ENCODE data around the gene CABLES1.
"Not testable (repeated sequence)": the region's sequence is repeated elsewhere in the genome, so short reads cannot be mapped to it uniquely, and the experiment has no call there.

Gene CABLES1

GRCh38 chr18:23280844-23281243, 145.6 kb downstream of the CABLES1 start:
- TF ChIP-seq, protein P1, sequence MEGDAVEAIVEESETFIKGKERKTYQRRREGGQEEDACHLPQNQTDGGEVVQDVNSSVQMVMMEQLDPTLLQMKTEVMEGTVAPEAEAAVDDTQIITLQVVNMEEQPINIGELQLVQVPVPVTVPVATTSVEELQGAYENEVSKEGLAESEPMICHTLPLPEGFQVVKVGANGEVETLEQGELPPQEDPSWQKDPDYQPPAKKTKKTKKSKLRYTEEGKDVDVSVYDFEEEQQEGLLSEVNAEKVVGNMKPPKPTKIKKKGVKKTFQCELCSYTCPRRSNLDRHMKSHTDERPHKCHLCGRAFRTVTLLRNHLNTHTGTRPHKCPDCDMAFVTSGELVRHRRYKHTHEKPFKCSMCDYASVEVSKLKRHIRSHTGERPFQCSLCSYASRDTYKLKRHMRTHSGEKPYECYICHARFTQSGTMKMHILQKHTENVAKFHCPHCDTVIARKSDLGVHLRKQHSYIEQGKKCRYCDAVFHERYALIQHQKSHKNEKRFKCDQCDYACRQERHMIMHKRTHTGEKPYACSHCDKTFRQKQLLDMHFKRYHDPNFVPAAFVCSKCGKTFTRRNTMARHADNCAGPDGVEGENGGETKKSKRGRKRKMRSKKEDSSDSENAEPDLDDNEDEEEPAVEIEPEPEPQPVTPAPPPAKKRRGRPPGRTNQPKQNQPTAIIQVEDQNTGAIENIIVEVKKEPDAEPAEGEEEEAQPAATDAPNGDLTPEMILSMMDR (IDR thresholded peaks at IDR 0.05; ENCODE audit: control insufficient read depth, extremely low read depth, insufficient read depth): no peak
- H3K4me3 ChIP-seq (ENCODE audit: low read depth, low read length): no peak overlapping the region
- no peak for DNase-seq (ENCODE audit: low read depth)

- no peak for DNase-seq (ENCODE audit: low read depth)
- H3K4me3 ChIP-seq (ENCODE audit: low read depth, low read length): no peak overlapping the region
- TF ChIP-seq, protein P1 (IDR thresholded peaks at IDR 0.05; ENCODE audit: control insufficient read depth, extremely low read depth, insufficient read depth): no peak
Observed at GRCh38 chr18:23281626-23282436, 146.5 kb downstream of the CABLES1 start.

DNA sequence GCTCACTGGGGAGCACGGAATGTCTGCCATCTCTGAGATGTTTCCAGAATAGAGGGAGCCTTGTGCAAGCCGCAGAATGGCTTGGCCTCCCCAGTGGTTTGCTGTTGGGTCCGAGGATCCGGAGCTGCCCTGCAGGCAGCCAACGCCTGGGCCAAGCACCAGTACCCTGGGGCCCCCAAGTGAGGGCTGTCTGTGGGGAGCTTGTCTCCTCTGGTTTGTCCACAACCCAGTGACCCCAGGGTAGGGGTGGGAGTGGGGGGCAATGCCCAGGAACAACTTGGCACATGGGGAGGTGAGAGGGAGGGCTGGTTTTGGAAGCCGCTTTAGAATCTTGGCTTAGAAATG, 147.1 kb downstream of the CABLES1 start:
- H3K4me3 ChIP-seq (ENCODE audit: low read depth, low read length): no peak overlapping the region
- TF ChIP-seq, protein P1 (IDR thresholded peaks at IDR 0.05; ENCODE audit: control insufficient read depth, extremely low read depth, insufficient read depth): no peak
- DNase-seq (ENCODE audit: low read depth): no peak

DNA sequence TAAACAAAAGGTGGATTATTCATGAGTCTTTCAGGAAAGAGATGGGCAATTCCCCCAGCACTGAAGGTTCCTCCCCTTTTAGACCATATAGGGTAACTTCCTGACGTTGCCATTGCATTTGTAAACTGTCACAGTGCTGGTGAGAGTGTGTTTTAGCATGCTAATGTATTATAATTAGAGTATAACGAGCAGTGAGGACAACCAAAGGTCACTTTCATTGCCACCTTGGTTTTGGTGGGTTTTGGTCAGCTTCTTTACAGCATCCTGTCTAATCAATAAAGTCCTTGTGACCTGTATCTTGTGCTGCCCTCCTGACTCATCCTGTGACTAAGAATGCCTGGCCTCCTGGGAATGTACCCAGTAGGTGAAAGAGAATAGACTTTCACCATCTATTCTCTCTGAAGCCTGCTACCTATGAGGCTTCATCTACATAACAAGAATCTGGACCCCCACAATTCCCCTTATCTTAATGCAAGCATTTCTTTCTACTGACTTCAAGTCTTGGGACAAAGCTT, 148.7 kb downstream of the CABLES1 start:
- H3K4me3 ChIP-seq (ENCODE audit: low read depth, low read length): no peak overlapping the region
- TF ChIP-seq, protein P1 (IDR thresholded peaks at IDR 0.05; ENCODE audit: control insufficient read depth, extremely low read depth, insufficient read depth): no peak
- DNase-seq (ENCODE audit: low read depth): no peak

GRCh38 chr18:23284629-23285028, 149.3 kb downstream of the CABLES1 start:
- DNase-seq (ENCODE audit: low read depth): no peak
- TF ChIP-seq, protein P1 (IDR thresholded peaks at IDR 0.05; ENCODE audit: control insufficient read depth, extremely low read depth, insufficient read depth): no peak
- no peak overlapping the region for H3K4me3 ChIP-seq (ENCODE audit: low read depth, low read length)

GRCh38 chr18:23285581-23285980, 150.3 kb downstream of the CABLES1 start:
- not testable (repeated sequence) for H3K4me3 ChIP-seq (ENCODE audit: low read depth, low read length); DNase-seq (ENCODE audit: low read depth)

- H3K4me3 ChIP-seq (ENCODE audit: low read depth, low read length): no peak overlapping the region
- TF ChIP-seq, protein P1 (IDR thresholded peaks at IDR 0.05; ENCODE audit: control insufficient read depth, extremely low read depth, insufficient read depth): no peak
- no peak for DNase-seq (ENCODE audit: low read depth)
Observed at GRCh38 chr18:23291456-23292205, 156.3 kb downstream of the CABLES1 start.
